ENCODE data around the gene WDR82.
A peak's percentile ranks its signal among the peaks of the same experiment; 100 is the strongest.

The WDR82 gene

GRCh38 chr3:52213901-52214300, 64.5 kb downstream of the WDR82 start:
- Histone ChIP-seq H3K9ac (ENCODE audit: low read length) (peak overlapping the region; percentile 52), H4K91ac (ENCODE audit: low read length) (no peak overlapping the region), H3K4me1 (ENCODE audit: control insufficient read depth, insufficient read depth, low read depth, low read length) (peaks cover 8% of the 10 kb centered on the region), H2AFZ (ENCODE audit: low read depth, low read length) (no peak overlapping the region), H3K14ac (ENCODE audit: low read length in 2 of 2) (no peak overlapping the region), H3K4me3 (ENCODE audit: insufficient read depth in 1 of 2, low read depth in 1 of 2, low read length in 2 of 2) (no peak overlapping the region), H3K23ac (ENCODE audit: low read length in 2 of 2) (no peak overlapping the region), H3K4ac (ENCODE audit: low read depth in 1 of 2, low read length in 2 of 2) (no peak overlapping the region), H3K9me3 (ENCODE audit: control insufficient read depth, low read length) (no peaks in the 10 kb centered on the region), H2BK12ac (ENCODE audit: low read length in 2 of 2) (no peak overlapping the region), H3K18ac (ENCODE audit: low read depth in 1 of 2, low read length in 2 of 2) (no peak overlapping the region), H3K27ac (ENCODE audit: low read length, poor library complexity, severe bottlenecking) (no peak overlapping the region), H3K27me3 (ENCODE audit: control insufficient read depth in 1 of 2, insufficient read depth in 1 of 2, low read length in 2 of 2) (no peaks in the 10 kb centered on the region), H3K36me3 (ENCODE audit: control insufficient read depth in 1 of 2, insufficient read depth in 2 of 2, low read depth in 1 of 2, low read length in 2 of 2) (peaks cover 53 to 69% of the 10 kb centered on the region in 2 experiments), H2BK15ac (ENCODE audit: low read depth, poor library complexity, severe bottlenecking) (no peak overlapping the region), H4K8ac (ENCODE audit: low read length) (no peak overlapping the region), H2BK5ac (ENCODE audit: low read depth, low read length, poor library complexity, severe bottlenecking) (no peak overlapping the region), H2AK5ac (ENCODE audit: low read length, severe bottlenecking) (no peak overlapping the region), H2BK120ac (ENCODE audit: low read depth, low read length) (no peak overlapping the region), H3K79me1 (replicated peaks; ENCODE audit: low read length, poor library complexity, severe bottlenecking) (peaks cover 9% of the 10 kb centered on the region), H3K4me2 (ENCODE audit: low read length, poor library complexity, severe bottlenecking) (no peak overlapping the region)
- DNase-seq, result no peak

GRCh38 chr3:52213005-52213404, 65.4 kb downstream of the WDR82 start:
- Histone ChIP-seq H3K4me2 (ENCODE audit: low read length, poor library complexity, severe bottlenecking) (no peak overlapping the region), H3K4me1 (ENCODE audit: control insufficient read depth, insufficient read depth, low read depth, low read length) (peaks cover 8% of the 10 kb centered on the region), H2AK5ac (ENCODE audit: low read length, severe bottlenecking) (no peak overlapping the region), H2BK15ac (ENCODE audit: low read depth, poor library complexity, severe bottlenecking) (no peak overlapping the region), H3K4me3 (ENCODE audit: insufficient read depth in 1 of 2, low read depth in 1 of 2, low read length in 2 of 2) (no peak overlapping the region), H3K36me3 (ENCODE audit: control insufficient read depth in 1 of 2, insufficient read depth in 2 of 2, low read depth in 1 of 2, low read length in 2 of 2) (peaks cover 59 to 78% of the 10 kb centered on the region in 2 experiments), H3K23ac (ENCODE audit: low read length in 2 of 2) (no peak overlapping the region), H3K4ac (ENCODE audit: low read depth in 1 of 2, low read length in 2 of 2) (no peak overlapping the region), H3K79me1 (replicated peaks; ENCODE audit: low read length, poor library complexity, severe bottlenecking) (peaks cover 14% of the 10 kb centered on the region), H3K27ac (ENCODE audit: low read length, poor library complexity, severe bottlenecking) (no peak overlapping the region), H2BK12ac (ENCODE audit: low read length in 2 of 2) (no peak overlapping the region), H3K18ac (ENCODE audit: low read depth in 1 of 2, low read length in 2 of 2) (no peak overlapping the region), H2AFZ (ENCODE audit: low read depth, low read length) (no peak overlapping the region), H3K9me3 (ENCODE audit: control insufficient read depth, low read length) (no peaks in the 10 kb centered on the region), H3K9ac (ENCODE audit: low read length) (peak overlapping the region; percentile 52), H3K14ac (ENCODE audit: low read length in 2 of 2) (no peak overlapping the region), H4K8ac (ENCODE audit: low read length) (no peak overlapping the region), H2BK5ac (ENCODE audit: low read depth, low read length, poor library complexity, severe bottlenecking) (no peak overlapping the region), H2BK120ac (ENCODE audit: low read depth, low read length) (no peak overlapping the region), H4K91ac (ENCODE audit: low read length) (no peak overlapping the region), H3K27me3 (ENCODE audit: control insufficient read depth in 1 of 2, insufficient read depth in 1 of 2, low read length in 2 of 2) (no peaks in the 10 kb centered on the region)
- DNase-seq, result no peak
- WGBS, result 74% methylated on average over 7 of the region's 8 CpGs

- Histone ChIP-seq H2BK12ac (ENCODE audit: low read length in 2 of 2) (no peak overlapping the region), H2AK5ac (ENCODE audit: low read length, severe bottlenecking) (no peak overlapping the region), H3K4me3 (ENCODE audit: insufficient read depth in 1 of 2, low read depth in 1 of 2, low read length in 2 of 2) (no peak overlapping the region), H3K23ac (ENCODE audit: low read length in 2 of 2) (no peak overlapping the region), H3K9me3 (ENCODE audit: control insufficient read depth, low read length) (no peaks in the 10 kb centered on the region), H3K4me2 (ENCODE audit: low read length, poor library complexity, severe bottlenecking) (no peak overlapping the region), H3K18ac (ENCODE audit: low read depth in 1 of 2, low read length in 2 of 2) (no peak overlapping the region), H2AFZ (ENCODE audit: low read depth, low read length) (no peak overlapping the region), H3K27me3 (ENCODE audit: control insufficient read depth in 1 of 2, insufficient read depth in 1 of 2, low read length in 2 of 2) (no peaks in the 10 kb centered on the region), H3K14ac (ENCODE audit: low read length in 2 of 2) (no peak overlapping the region), H4K91ac (ENCODE audit: low read length) (no peak overlapping the region), H3K36me3 (ENCODE audit: control insufficient read depth in 1 of 2, insufficient read depth in 2 of 2, low read depth in 1 of 2, low read length in 2 of 2) (peaks cover 68 to 91% of the 10 kb centered on the region in 2 experiments), H2BK5ac (ENCODE audit: low read depth, low read length, poor library complexity, severe bottlenecking) (no peak overlapping the region), H2BK120ac (ENCODE audit: low read depth, low read length) (no peak overlapping the region), H3K9ac (ENCODE audit: low read length) (no peak overlapping the region), H2BK15ac (ENCODE audit: low read depth, poor library complexity, severe bottlenecking) (no peak overlapping the region), H4K8ac (ENCODE audit: low read length) (no peak overlapping the region), H3K4me1 (ENCODE audit: control insufficient read depth, insufficient read depth, low read depth, low read length) (no peaks in the 10 kb centered on the region), H3K4ac (ENCODE audit: low read depth in 1 of 2, low read length in 2 of 2) (no peak overlapping the region), H3K79me1 (replicated peaks; ENCODE audit: low read length, poor library complexity, severe bottlenecking) (peaks cover 18% of the 10 kb centered on the region), H3K27ac (ENCODE audit: low read length, poor library complexity, severe bottlenecking) (no peak overlapping the region)
- no peak for DNase-seq
- WGBS, result 97% methylated on average over 18 of the region's 18 CpGs
These were observed 67.1 kb downstream of the WDR82 start for GRCh38 chr3:52211268-52211891.

GRCh38 chr3:52210550-52211046, 67.9 kb downstream of the WDR82 start:
- H3K23ac ChIP-seq (ENCODE audit: low read length in 2 of 2), result no peak overlapping the region
- H2BK12ac ChIP-seq (ENCODE audit: low read length in 2 of 2), result no peak overlapping the region
- H3K9ac ChIP-seq (ENCODE audit: low read length), result no peak overlapping the region
- H2BK5ac ChIP-seq (ENCODE audit: low read depth, low read length, poor library complexity, severe bottlenecking), result no peak overlapping the region
- H3K18ac ChIP-seq (ENCODE audit: low read depth in 1 of 2, low read length in 2 of 2), result no peak overlapping the region
- H3K27me3 ChIP-seq (ENCODE audit: control insufficient read depth in 1 of 2, insufficient read depth in 1 of 2, low read length in 2 of 2), result no peaks in the 10 kb centered on the region
- H4K8ac ChIP-seq (ENCODE audit: low read length), result no peak overlapping the region
- no peak overlapping the region for H4K91ac ChIP-seq (ENCODE audit: low read length)
- no peak overlapping the region for H2AK5ac ChIP-seq (ENCODE audit: low read length, severe bottlenecking)
- H3K79me1 ChIP-seq (replicated peaks; ENCODE audit: low read length, poor library complexity, severe bottlenecking), result peaks cover 18% of the 10 kb centered on the region
- no peak overlapping the region for H2AFZ ChIP-seq (ENCODE audit: low read depth, low read length)
- H3K4me1 ChIP-seq (ENCODE audit: control insufficient read depth, insufficient read depth, low read depth, low read length), result no peaks in the 10 kb centered on the region
- no peak overlapping the region for H3K4me3 ChIP-seq (ENCODE audit: insufficient read depth in 1 of 2, low read depth in 1 of 2, low read length in 2 of 2)
- H3K36me3 ChIP-seq (ENCODE audit: control insufficient read depth in 1 of 2, insufficient read depth in 2 of 2, low read depth in 1 of 2, low read length in 2 of 2), result peaks cover 64 to 95% of the 10 kb centered on the region in 2 experiments
- no peak overlapping the region for H3K4ac ChIP-seq (ENCODE audit: low read depth in 1 of 2, low read length in 2 of 2)
- H2BK120ac ChIP-seq (ENCODE audit: low read depth, low read length), result no peak overlapping the region
- H3K14ac ChIP-seq (ENCODE audit: low read length in 2 of 2), result no peak overlapping the region
- H3K27ac ChIP-seq (ENCODE audit: low read length, poor library complexity, severe bottlenecking), result no peak overlapping the region
- DNase-seq, result peak; percentile 61
- no peaks in the 10 kb centered on the region for H3K9me3 ChIP-seq (ENCODE audit: control insufficient read depth, low read length)
- 98% methylated on average over 3 of the region's 6 CpGs for WGBS
- no peak overlapping the region for H3K4me2 ChIP-seq (ENCODE audit: low read length, poor library complexity, severe bottlenecking)
- H2BK15ac ChIP-seq (ENCODE audit: low read depth, poor library complexity, severe bottlenecking), result no peak overlapping the region

Measured in mesenchymal stem cell (in vitro differentiated cells and primary cell).